Measurements from ENCODE around the gene NHERF1.

The NHERF1 gene

DNA sequence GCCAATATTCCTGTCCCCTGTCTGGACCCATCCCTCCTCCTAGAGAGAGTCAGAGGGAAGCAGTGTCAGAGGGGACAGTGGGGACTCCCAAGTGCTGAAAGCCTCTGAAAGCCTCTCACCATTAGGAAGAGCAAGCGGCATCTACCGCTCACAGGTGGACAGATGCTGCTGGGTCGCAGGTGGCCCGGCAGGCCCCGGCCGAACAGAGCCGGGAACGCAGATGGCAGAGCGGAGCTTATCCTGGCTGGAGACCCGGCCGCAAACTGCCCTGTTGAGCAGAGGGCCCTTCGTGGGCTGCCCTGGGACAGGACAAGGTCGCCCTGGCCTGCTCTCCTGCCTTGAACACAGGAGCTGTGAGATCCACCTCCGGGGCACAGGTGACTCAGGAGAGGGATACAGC is 50.7 kb downstream of the NHERF1 start:
- ATAC-seq = no peak
- TF ChIP-seq ARNTL (CRISPR knock-in tag; IDR thresholded peaks at IDR 0.05; ENCODE audit: borderline replicate concordance, low read depth) (no peak), ISL1 (CRISPR knock-in tag; IDR thresholded peaks at IDR 0.05) (no peak), ZNF565 (CRISPR knock-in tag; conservative IDR thresholded peaks at IDR 0.05; ENCODE audit: low read depth) (no peak), BACH2 (CRISPR knock-in tag; IDR thresholded peaks at IDR 0.05; ENCODE audit: borderline replicate concordance) (no peak)

DNA sequence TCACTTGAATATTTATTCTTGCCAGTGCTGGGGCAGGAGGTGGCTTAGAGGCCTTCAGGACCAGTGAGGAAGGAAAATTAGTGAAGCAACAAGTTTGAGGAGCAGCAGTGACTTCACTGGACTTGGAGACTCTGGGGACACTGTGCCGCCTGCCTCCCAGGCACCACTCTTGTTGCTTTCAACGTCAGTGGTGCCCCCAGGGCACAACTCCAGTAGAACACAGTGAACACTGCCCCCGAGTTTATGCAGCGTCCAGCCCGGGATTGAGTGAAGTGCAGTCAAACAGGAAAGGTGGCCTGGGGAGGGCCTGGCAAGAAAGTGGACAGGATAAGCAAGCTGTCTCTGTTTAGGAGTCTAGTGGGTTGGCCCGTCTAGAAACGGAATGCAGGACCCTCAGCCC is 52.1 kb downstream of the NHERF1 start:
- no peak for ATAC-seq
- TF ChIP-seq TCF4 (CRISPR knock-in tag; IDR thresholded peaks at IDR 0.05; ENCODE audit: borderline replicate concordance) (no peak), ZC3H10 (CRISPR knock-in tag; IDR thresholded peaks at IDR 0.05) (no peak), ZNF565 (CRISPR knock-in tag; conservative IDR thresholded peaks at IDR 0.05; ENCODE audit: low read depth) (no peak)

DNA sequence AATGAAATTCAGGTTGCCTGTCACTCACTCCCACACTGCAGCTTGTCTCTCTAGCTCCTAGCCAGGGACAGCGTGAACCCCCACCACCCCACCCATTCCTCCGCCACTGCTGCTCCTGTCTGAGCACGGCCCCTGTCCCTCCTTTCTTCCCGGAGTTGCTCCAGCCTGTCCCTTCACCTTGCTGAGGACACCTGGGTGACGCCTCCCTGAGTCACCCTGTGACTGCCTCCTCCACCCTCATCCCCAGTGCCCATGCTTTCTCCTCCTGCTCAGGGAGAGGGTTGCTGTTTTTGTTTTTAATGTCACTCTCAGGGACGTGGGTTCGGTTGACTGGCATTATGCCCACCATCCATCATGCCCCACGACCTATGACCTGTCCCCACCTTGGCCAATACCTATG is 53.5 kb downstream of the NHERF1 start:
- no peak for ATAC-seq
- TF ChIP-seq ZFP30 (CRISPR knock-in tag; IDR thresholded peaks at IDR 0.05) = no peak
- TF ChIP-seq ZFP3 (CRISPR knock-in tag; IDR thresholded peaks at IDR 0.05) = no peak
- no peak for TF ChIP-seq ZC3H10 (CRISPR knock-in tag; IDR thresholded peaks at IDR 0.05)

DNA sequence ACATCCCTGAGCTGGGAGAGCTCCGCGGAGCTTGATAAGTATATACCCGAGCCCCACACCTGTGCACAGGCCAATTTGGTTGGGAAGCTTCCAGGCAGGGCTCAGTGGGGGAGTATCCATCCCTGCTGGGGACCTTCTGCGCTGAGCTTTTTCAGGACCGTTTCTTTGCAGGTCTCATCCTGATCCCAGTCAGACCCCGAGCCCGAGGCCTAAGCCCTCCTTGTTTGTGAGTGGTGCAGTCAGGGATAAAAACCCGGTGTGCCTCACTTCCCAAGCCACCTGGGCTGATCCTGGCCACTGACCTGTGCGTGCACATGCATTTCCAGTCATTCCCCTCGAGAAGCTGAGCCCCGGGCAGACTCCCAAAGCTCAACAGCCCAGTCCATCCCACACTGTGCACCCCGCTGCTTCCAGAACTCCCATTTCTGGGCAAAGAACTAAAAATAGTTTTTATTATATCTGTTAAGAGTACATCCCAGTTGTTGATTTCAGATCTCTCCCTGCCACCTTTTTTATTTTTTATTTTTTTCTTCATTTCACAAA is 55.0 kb downstream of the NHERF1 start:
- ATAC-seq = no peak
- TF ChIP-seq, protein P1, sequence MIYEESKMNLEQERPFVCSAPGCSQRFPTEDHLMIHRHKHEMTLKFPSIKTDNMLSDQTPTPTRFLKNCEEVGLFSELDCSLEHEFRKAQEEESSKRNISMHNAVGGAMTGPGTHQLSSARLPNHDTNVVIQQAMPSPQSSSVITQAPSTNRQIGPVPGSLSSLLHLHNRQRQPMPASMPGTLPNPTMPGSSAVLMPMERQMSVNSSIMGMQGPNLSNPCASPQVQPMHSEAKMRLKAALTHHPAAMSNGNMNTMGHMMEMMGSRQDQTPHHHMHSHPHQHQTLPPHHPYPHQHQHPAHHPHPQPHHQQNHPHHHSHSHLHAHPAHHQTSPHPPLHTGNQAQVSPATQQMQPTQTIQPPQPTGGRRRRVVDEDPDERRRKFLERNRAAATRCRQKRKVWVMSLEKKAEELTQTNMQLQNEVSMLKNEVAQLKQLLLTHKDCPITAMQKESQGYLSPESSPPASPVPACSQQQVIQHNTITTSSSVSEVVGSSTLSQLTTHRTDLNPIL (CRISPR knock-in tag; IDR thresholded peaks at IDR 0.05; ENCODE audit: low read depth) = no peak
- no peak for TF ChIP-seq ZFP30 (CRISPR knock-in tag; IDR thresholded peaks at IDR 0.05)
- TF ChIP-seq, protein P2, sequence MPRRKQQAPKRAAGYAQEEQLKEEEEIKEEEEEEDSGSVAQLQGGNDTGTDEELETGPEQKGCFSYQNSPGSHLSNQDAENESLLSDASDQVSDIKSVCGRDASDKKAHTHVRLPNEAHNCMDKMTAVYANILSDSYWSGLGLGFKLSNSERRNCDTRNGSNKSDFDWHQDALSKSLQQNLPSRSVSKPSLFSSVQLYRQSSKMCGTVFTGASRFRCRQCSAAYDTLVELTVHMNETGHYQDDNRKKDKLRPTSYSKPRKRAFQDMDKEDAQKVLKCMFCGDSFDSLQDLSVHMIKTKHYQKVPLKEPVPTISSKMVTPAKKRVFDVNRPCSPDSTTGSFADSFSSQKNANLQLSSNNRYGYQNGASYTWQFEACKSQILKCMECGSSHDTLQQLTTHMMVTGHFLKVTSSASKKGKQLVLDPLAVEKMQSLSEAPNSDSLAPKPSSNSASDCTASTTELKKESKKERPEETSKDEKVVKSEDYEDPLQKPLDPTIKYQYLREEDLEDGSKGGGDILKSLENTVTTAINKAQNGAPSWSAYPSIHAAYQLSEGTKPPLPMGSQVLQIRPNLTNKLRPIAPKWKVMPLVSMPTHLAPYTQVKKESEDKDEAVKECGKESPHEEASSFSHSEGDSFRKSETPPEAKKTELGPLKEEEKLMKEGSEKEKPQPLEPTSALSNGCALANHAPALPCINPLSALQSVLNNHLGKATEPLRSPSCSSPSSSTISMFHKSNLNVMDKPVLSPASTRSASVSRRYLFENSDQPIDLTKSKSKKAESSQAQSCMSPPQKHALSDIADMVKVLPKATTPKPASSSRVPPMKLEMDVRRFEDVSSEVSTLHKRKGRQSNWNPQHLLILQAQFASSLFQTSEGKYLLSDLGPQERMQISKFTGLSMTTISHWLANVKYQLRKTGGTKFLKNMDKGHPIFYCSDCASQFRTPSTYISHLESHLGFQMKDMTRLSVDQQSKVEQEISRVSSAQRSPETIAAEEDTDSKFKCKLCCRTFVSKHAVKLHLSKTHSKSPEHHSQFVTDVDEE (CRISPR knock-in tag; IDR thresholded peaks at IDR 0.05) = no peak
- no peak for TF ChIP-seq BACH2 (CRISPR knock-in tag; IDR thresholded peaks at IDR 0.05; ENCODE audit: borderline replicate concordance)
- TF ChIP-seq CSDC2 (CRISPR knock-in tag; IDR thresholded peaks at IDR 0.05) = no peak
- no peak for TF ChIP-seq TOX (CRISPR knock-in tag; IDR thresholded peaks at IDR 0.05; ENCODE audit: borderline replicate concordance)

DNA sequence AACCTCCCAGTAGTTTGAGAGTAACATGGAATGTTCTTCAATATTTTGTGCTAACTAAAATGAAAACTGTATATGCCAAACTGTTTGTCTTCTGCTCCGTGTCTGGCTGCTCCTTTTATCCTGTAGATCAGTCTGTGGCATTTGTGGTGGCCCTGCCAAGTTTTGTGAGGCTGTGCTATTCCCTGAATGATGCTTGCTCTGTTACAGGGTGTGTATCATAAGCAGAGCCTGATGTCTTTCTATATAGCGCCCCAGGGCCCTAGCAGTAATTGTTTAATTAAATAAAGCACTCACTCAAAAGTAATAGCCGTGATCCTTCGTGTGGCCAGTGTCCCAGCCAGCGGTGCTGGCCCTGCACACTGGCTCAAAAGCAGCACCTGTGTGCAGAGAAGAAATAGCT is 55.5 kb downstream of the NHERF1 start:
- 0 out of 2 replicates have a peak, but pooled peaks have one; percentile 27 for TF ChIP-seq ZFP3 (CRISPR knock-in tag; IDR thresholded peaks at IDR 0.05)
- peak; percentile 66; the same call in 1 of the 2 replicates for TF ChIP-seq TCF4 (CRISPR knock-in tag; IDR thresholded peaks at IDR 0.05; ENCODE audit: borderline replicate concordance)
- no peak for TF ChIP-seq ZNF70 (CRISPR knock-in tag; IDR thresholded peaks at IDR 0.05)
- TF ChIP-seq, protein P2 (CRISPR knock-in tag; IDR thresholded peaks at IDR 0.05) = no peak; the same call in 1 of the 2 replicates
- peak; percentile 43; the same call in 2 of the 3 replicates for ATAC-seq

DNA sequence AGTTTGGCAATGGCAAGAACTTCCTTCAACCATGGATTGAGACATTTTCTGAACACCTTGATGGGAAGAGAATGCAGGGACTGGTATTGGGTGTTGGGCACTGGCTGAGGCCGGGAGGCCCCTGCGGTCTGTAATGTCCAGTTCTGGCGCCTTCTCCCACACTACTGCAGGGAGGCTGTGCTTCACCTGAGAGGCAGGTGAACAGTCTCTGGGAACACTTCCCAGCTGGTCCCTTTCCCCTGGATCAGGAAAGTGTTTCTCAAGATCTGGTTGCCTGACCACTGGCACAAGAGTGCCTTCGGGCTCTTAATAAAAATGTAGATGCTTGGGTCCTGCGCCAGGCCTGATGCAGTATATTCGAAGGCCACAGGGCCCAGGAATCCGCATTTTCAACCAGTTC is 56.3 kb downstream of the NHERF1 start:
- no peak for ATAC-seq
- TF ChIP-seq BACH2 (CRISPR knock-in tag; IDR thresholded peaks at IDR 0.05; ENCODE audit: borderline replicate concordance) = no peak
- no peak for TF ChIP-seq ZNF565 (CRISPR knock-in tag; conservative IDR thresholded peaks at IDR 0.05; ENCODE audit: low read depth)
- no peak for TF ChIP-seq TCF4 (CRISPR knock-in tag; IDR thresholded peaks at IDR 0.05; ENCODE audit: borderline replicate concordance)
- TF ChIP-seq ARNTL (CRISPR knock-in tag; IDR thresholded peaks at IDR 0.05; ENCODE audit: borderline replicate concordance, low read depth) = no peak
- TF ChIP-seq, protein P3, sequence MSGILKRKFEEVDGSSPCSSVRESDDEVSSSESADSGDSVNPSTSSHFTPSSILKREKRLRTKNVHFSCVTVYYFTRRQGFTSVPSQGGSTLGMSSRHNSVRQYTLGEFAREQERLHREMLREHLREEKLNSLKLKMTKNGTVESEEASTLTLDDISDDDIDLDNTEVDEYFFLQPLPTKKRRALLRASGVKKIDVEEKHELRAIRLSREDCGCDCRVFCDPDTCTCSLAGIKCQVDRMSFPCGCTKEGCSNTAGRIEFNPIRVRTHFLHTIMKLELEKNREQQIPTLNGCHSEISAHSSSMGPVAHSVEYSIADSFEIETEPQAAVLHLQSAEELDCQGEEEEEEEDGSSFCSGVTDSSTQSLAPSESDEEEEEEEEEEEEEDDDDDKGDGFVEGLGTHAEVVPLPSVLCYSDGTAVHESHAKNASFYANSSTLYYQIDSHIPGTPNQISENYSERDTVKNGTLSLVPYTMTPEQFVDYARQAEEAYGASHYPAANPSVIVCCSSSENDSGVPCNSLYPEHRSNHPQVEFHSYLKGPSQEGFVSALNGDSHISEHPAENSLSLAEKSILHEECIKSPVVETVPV (CRISPR knock-in tag; IDR thresholded peaks at IDR 0.05) = no peak
- TF ChIP-seq ZNF70 (CRISPR knock-in tag; IDR thresholded peaks at IDR 0.05) = no peak
- no peak for TF ChIP-seq TOX (CRISPR knock-in tag; IDR thresholded peaks at IDR 0.05; ENCODE audit: borderline replicate concordance)
- TF ChIP-seq, protein P2 (CRISPR knock-in tag; IDR thresholded peaks at IDR 0.05) = no peak
- no peak for TF ChIP-seq SNAI2 (CRISPR knock-in tag; IDR thresholded peaks at IDR 0.05)

All from SK-N-SH treated with all-trans-retinoic acid at 6 μM for 48 hours (cell line).